NCI-H2196 (cell line): ENCODE results near the gene RAB3GAP1.
"Not testable (repeated sequence)": the region's sequence is repeated elsewhere in the genome, so short reads cannot be mapped to it uniquely, and the experiment has no call there.

Experiments
- DNase-seq: peaks from one replicate; lab custom pipeline; 2025; ENCODE audit not compliant: unreplicated experiment; lab: John Stamatoyannopoulos, UW

Gene RAB3GAP1

GRCh38 chr2:135099802-135100483, 47.9 kb downstream of the RAB3GAP1 start:
- no peak for DNase-seq

DNA sequence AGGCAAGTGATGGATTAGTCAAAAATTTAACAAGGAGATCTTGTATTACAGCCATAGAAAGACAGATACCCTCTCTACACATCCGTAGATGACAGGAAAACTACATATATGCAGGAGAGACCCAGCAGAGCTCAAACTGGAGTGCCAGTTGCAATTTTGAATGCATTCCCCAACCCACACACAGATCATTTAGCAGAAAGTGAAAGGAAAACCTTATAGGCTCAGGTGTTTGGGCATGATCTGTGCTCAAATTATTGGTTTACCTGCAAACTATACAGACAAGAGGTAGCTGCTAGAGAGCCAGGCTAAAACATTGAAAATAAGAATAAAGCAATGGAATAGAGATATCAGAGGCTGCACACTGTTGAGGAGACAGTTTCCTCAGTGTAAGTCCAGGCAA, 51.8 kb downstream of the RAB3GAP1 start:
- DNase-seq: no peak

GRCh38 chr2:135105513-135106316, 53.6 kb downstream of the RAB3GAP1 start:
- not testable (repeated sequence) for DNase-seq

GRCh38 chr2:135113322-135113721, 61.2 kb downstream of the RAB3GAP1 start:
- DNase-seq: no peak

GRCh38 chr2:135119582-135119981, 67.5 kb downstream of the RAB3GAP1 start:
- DNase-seq: no peak

DNA sequence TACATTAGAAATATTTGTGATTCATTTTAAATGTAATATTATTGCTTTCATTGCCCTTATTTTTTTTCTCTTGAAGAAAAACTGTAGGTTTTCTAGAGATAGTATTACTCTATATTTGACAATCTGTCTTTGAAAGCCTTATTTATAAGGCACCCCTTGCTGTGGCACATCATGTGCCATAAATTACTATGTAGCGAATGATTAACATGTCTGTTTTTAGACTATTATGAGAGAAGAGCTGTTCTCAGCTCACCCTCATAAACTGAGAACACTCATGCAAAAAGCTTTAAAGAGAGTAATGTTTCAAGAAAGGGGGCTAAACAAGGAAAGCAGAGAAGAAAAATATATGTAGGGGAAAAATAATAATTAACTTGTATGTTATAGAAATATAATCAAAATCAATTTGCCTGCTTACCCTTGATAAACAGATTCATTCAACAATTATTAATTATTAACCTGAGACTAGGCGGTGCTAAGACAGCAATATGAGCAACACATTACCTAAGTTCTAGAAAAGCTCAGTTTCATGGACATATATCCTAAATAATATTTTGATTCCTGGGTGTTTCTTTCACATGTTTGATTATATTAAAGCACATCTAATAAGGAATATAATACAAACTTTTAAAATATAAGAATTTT, 69.0 kb downstream of the RAB3GAP1 start:
- no peak for DNase-seq

- DNase-seq: not testable (repeated sequence)
Observed at GRCh38 chr2:135121658-135122039, 69.6 kb downstream of the RAB3GAP1 start.

DNA sequence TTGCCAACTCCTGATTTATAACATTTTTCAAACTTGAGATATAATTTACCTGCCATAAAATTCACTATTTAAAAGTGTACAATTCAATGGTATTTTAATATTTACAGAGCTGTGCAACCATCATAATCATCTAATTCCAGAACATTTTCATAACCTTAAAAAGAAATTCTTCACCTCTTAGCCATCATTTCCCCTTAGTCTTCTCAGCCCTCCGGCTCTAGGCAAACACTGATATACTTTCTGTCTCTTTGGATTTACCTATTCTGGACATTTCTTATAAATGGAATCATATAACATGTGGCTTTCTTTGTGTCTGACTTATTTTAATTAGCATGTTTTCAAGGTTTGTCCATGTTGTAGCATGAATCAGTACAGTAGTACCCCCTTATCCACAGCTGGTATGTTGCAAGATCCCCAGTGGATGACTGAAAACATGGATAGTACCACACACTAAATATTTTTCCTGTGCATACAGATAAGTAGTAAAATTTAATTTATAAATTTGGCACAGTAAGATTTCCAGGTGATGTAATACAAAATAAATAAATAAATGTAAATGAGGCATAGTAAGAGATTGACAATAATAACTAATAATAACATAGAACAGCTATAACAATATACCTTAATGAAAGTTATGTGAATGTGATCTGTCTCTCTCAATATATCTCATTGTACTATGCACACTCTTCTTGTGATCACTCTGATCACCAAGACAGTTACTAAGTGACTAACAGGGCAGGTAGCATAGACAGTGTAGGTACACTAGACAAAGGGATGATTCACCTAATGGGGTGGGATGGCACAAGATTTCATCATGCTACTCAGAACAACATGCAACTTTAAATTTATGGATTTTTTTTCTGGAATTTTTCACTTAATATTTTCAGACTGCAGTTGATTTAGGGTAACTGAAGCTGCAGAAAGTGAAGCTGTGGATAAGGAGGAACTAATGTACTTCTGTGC, 73.1 kb downstream of the RAB3GAP1 start:
- no peak for DNase-seq

DNA sequence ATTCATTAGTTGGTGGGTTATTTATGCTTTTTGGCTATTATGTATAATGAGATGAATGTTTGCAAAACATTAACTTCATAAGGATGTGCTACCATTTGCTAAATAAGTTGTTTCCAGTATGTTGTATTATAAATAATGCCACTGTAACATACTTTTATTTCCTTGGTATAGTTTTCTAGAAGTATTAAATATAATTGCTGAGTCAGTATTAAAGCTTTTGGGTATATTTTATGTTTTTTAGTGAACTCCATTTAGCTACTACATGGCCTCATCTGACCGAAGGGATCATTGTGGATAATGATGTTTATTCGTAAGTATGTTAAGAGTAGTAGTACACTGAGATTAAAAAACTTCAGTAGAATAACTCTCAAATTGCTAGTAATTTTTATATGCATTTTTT, 73.8 kb downstream of the RAB3GAP1 start:
- no peak for DNase-seq

- DNase-seq: no peak
Observed at GRCh38 chr2:135130751-135131150, 78.7 kb downstream of the RAB3GAP1 start.

- DNase-seq: no peak
Observed at GRCh38 chr2:135132314-135132713, 80.2 kb downstream of the RAB3GAP1 start.

GRCh38 chr2:135140606-135141005, 88.5 kb downstream of the RAB3GAP1 start:
- DNase-seq: no peak

- DNase-seq: no peak
Observed at GRCh38 chr2:135142323-135142722, 90.2 kb downstream of the RAB3GAP1 start.

GRCh38 chr2:135144343-135144742, 92.3 kb downstream of the RAB3GAP1 start:
- no peak for DNase-seq

GRCh38 chr2:135149251-135149650, 97.2 kb downstream of the RAB3GAP1 start:
- DNase-seq: no peak

DNA sequence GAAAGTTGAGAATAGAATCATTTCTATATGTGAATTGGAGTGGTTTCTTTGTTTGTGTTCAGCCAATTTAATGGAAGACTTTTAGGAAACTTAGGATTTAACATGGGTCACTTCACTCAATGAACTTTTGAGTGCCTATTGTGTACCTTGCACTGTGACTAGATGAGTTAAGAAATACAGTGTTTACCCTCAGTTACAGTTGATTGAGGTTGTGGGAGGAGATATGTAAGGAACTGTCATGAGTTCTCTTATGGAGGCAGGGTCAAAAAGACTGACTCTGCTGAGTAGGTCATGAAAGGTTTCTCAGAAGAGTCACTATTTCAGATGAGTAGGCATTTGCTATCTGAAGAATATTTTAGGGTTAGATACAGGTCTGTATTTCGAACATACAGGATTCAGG, 98.6 kb downstream of the RAB3GAP1 start:
- DNase-seq: no peak

- no peak for DNase-seq
Observed at GRCh38 chr2:135151615-135152014, 99.5 kb downstream of the RAB3GAP1 start.

- no peak for DNase-seq
Observed at GRCh38 chr2:135152361-135152760, 100.3 kb downstream of the RAB3GAP1 start.

DNA sequence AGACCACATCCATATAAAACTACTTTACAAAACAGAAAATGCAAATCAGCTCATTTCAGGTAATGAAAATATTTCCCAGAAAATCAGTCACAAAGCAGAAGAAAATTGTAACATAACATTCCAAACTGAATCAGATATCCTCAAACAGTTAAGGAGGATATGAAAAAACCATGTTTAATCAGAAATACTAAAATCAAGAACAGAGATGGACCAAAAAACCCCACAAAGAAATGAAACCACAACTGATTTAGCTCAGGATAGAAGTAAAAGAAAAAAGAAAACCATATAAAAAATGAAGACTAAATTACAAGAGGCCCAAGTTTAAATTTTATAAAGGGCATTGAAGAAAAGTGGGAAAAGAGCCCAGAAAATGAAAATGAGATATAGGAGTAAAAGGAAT, 102.9 kb downstream of the RAB3GAP1 start:
- DNase-seq: no peak

DNA sequence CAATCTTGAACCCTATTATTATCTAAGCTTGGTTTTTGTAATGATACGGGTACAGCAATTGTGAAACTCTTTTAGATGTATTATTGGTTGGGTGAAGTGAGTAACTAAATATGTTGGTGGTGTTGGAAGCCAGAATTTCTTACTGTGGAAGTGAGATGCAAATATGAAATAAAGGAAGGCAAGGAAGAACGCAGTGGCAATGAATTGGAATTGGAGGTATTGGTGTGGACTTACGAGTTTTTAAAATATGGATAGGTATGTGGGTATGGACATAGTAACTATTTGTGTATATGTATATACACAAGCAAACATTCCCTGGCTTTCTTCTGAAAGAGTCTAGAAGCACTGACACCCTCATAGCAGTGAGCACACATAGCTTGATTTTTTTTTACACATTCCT, 105.8 kb downstream of the RAB3GAP1 start:
- no peak for DNase-seq

GRCh38 chr2:135159191-135159590, 107.1 kb downstream of the RAB3GAP1 start:
- DNase-seq: no peak
